ENCODE results near the gene NFIX.

The NFIX gene

GRCh38 chr19:13033819-13034611, 38.7 kb downstream of the NFIX start:
- FAIRE-seq, result no peak
- DNase-seq (ENCODE audit: insufficient read length, low spot score), result peak; percentile 64

DNA sequence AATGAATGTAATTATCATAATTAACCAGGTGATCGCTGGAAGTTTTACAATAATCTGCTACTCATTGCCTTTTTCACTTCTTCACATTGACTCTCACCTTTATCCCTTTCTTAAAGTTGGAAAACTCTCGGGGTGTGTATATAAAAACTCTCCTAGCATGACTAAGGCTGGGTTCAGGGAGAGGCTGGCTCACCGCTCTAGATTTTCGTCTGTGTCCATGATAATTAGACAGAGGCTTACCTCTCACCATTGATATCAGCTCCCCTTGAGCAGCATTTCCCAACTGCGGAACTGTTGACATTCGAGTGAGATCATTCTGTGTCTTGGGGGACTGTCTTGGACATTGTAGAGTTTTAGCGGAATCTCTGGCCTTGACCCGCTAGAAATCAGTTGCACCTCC, 39.4 kb downstream of the NFIX start:
- FAIRE-seq (no peak), DNase-seq (ENCODE audit: insufficient read length, low spot score) (no peak)

GRCh38 chr19:13035820-13036365, 40.6 kb downstream of the NFIX start:
- FAIRE-seq (no peak), DNase-seq (ENCODE audit: insufficient read length, low spot score) (no peak)

DNA sequence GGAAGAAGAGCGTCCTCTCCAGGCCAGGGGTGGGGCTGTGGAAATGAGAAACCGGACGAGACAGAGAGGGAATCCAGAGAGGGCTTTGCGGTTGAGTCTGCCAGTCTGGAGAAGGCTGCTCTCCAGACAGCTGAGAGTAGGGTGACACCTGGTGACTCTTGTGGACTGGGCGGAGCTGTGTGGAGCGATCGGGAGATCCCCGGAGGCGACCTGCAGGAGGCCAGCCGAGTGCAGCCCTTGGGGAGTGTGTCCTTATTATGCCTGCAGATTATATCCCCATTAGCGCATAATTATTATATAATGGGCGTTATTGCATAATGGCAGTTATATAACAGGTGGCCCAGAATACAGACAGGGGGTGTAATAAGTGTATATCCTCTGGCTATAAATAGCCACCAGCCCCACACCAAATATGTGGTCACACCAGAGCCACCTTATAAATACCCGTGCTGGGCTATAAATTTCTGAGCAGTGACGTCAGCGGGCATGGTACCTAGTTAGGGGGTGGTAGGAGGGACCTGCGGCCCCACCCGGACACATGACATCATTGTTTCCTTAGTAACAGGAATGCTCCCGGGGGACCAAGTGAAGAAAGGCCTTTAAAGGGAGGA, 41.2 kb downstream of the NFIX start:
- no peak for DNase-seq (ENCODE audit: insufficient read length, low spot score)
- FAIRE-seq, result peak; percentile 55

DNA sequence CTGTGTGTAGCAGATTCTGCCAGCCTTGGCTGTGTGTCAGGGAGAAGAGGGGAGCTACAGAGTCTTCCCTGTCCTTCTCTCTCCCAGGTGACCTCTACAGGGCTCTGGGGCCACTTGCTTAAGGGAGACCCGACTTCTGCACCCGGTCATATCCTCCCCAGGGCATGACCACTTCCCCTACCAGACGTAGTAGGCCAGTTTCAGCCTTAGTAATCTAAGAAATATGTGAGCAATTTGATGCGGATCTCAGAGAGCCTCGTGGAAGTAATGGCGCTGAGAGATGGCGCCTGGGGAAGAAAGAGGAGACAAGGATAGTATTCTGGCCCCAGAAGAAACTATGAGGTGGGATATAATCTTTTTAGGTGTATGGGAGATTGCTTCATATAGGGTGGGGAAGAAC, 41.9 kb downstream of the NFIX start:
- DNase-seq (ENCODE audit: insufficient read length, low spot score) (peak; percentile 89), FAIRE-seq (peak; percentile 79)

DNA sequence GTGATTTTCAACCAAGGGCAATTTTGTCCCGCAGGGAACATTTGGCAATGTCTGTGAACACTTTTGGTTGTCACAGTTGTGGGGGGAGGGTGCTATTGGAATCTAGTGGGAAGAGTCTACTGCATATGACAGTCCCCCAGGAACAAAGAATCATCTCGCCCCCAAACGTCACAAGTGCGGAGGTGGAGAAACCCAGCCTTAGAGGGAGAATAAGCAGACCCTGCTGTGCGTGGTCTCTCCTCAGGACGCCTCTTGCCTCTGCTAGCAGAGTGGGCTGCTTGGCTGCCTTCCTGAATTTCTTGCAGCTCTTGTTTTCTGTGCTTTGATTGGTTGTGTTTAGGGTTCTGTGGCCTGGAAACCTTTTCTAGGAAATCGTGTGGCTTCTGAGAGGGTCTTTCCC, 42.5 kb downstream of the NFIX start:
- FAIRE-seq (no peak), DNase-seq (ENCODE audit: insufficient read length, low spot score) (no peak)

DNA sequence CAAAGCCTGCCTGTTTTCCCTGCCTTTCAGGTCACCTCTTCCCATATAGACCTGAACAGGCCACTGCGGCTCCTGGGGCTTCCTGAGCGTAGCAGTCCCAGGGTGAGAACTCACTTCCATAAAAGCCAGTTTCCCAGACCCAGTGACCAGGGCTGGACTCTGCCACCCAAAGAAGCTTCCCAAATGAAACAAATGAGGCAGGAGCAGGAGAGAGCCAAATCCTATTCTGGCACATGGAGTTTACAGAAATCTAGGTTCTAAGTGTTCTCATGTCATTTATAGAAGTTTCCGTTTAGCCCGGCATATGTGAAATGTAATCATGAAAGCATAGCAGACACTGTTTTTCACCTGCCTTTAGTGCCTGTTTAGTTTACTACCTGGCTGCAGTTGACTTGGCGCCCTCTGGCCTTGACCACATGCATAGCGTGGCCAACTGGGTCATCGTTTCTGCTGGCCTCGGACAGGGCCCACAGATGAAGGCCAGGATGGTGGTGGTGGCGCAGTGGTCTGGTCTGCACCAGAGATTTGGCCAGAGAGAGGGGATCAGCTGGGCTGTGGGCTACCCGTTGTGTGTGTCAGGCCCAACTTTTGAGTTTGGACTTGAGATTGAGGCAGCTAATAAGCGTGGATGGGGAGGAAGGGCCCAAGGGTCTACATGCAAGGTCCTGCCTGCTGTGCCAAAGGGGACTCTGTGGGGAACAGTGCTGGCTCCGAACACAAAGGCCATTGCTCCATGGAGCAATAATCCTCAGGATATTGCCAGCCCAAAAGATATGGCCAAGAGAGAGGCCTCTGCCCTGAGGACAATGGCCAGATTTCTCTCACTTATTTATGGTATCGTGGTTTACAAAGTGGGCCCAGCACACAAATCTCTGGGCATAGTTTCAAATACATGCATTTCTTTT, 43.3 kb downstream of the NFIX start:
- FAIRE-seq (peak; percentile 31), DNase-seq (ENCODE audit: insufficient read length, low spot score) (no peak)

DNA sequence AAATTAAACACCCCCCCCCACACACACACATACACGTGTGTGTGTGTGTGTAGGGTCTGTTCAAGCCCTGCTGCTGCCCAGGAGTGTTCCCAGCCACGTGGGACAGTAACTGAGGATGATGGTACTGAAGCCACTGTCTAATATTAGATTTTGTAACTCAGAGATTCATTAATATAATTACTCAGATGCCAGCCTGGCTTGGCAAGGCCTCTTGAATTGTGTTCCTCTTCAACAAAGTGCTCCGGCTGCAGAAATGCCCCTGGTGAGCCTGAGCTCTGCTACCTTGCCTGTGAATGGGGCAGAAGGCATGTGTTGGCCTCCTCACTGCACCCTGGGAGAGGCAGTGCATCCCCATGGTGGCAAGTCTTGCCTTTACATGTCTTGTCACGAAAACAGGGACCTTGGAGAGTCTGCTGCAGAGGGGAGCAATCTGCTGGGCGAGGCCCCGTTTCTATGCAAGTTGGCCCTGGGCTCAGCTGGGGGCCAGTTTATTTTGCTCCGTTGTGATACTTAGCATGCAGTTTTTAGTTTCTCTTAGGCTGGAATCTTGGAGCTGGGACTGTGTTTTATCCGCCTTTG, 44.0 kb downstream of the NFIX start:
- DNase-seq (ENCODE audit: insufficient read length, low spot score), result no peak
- FAIRE-seq, result no peak

DNA sequence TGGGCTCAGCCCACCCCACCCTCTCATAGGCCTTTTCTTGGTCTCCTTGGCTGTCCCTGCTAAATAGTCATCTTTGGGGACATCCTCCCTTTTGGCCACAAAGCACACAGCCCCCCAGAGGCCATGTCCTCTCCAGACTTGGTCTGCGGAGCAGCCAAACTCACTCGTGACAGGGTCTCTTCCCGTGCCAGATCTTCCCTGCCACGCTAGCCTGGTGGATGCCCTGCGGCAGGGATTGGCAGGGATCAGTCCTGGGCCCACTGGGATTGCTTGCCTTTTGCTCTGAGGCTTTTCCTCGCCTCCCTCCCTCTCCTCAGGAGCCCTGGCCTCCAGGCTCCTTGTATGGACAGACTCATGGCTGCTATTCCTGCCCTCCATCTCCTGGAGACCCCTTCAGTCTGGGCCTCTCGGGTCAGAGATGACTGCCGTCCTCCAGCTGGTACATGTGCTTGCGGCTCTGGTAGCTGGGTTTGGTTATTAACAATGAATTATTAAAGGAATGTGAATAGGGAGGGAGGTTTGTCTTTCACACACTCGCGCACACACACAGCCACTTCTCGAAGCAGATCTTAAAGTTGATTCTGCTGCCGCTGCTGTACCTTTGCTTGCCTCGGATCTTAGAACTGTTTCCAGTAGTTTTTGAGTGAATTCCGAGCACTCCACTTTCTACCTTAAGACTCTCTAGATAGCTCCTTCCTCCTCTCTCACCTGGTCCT, 45.1 kb downstream of the NFIX start:
- no peak for DNase-seq (ENCODE audit: insufficient read length, low spot score)
- no peak for FAIRE-seq

DNA sequence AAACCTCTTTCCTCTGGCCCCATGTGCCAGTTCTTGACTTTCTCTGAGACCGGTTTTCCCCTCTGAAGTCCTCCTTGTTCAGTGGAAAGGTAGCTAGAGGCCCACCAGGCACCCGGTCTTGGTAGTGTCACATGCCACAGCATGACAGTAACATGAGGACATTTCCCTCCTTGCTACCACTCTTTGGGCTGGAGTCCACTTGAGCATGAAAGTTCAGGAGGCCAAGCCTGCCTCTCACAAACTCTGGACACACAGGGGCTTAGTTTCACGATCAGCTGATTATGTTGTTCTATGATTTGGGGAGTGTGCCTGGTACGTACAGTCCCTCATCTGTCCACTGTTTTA, 45.6 kb downstream of the NFIX start:
- FAIRE-seq, result no peak
- DNase-seq (ENCODE audit: insufficient read length, low spot score), result no peak

DNA sequence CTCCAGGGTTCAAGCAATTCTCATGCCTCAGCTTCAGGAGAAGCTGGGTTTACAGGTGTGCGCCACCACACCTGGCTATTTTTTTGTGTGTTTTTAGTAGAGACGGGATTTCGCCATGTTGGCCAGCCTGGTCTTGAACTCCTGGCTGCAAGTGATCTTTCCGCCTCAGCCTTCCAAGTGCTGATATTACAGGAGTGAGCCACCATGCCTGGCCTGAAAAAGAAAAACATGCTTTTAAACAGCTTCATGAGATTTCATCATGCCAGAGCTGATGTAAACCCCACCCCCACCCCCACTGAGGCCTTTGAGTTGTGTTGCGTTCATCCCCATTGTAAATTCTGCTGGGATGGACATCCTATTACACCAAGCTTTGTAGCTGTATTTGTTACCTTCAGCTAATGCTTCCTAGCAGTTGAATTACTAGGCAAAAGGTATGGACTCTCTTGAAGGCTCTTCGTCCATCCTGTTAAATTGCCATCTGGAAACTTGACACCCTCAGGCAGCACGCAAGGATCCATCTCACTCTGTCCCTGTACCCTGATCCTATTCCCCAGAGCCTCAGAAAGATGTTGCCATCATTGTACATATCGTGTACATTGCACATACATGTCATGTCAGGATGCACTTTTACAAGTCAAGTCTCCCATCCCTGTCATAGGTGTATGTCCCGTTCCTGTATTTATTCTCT, 47.3 kb downstream of the NFIX start:
- no peak for FAIRE-seq
- DNase-seq (ENCODE audit: insufficient read length, low spot score), result no peak

DNA sequence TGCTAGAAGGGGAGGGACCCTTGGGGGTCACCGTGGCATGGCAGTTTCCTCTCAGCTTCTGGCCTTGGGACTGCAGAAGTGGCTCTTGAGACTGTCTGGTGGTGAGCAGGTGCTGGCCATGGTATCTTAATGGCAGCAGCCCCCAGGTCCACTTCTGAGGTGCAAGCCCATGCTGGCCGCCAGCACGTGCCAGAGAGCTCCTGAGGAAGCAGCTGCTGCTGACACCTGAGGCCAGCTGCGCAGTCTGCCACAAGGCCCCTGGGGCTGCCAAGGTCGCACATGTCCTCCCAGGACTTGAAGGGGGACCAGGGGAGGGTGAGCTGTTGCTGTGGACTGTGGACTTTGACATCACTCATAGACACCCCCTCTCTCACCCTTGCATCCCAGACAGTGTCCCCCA, 48.0 kb downstream of the NFIX start:
- no peak for FAIRE-seq
- DNase-seq (ENCODE audit: insufficient read length, low spot score), result no peak

- no peak for FAIRE-seq
- no peak for DNase-seq (ENCODE audit: insufficient read length, low spot score)
Observed at GRCh38 chr19:13044231-13044836, 49.1 kb downstream of the NFIX start.

DNA sequence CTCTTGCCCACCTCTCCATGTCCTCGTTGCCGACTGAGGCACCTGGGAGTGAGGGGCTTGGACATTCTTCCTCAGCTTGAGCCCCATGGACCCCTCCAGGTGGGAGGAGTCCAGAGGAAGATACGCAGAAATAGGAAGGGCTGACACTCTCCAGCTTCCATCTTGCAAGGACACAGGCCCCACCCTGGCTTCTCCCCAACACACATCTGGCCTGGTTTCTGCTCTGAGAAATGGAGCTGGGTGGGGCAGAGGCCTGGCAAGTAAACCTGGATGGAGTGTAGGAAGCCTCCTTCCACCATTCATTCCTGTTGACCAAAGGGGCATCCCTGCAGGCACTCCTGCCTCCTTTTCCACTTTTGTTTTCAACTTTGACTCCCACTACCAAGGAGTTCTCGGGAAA, 50.5 kb downstream of the NFIX start:
- DNase-seq (ENCODE audit: insufficient read length, low spot score) (no peak), FAIRE-seq (no peak)

- no peak for FAIRE-seq
- no peak for DNase-seq (ENCODE audit: insufficient read length, low spot score)
Observed at GRCh38 chr19:13047374-13047773, 52.1 kb downstream of the NFIX start.

DNA sequence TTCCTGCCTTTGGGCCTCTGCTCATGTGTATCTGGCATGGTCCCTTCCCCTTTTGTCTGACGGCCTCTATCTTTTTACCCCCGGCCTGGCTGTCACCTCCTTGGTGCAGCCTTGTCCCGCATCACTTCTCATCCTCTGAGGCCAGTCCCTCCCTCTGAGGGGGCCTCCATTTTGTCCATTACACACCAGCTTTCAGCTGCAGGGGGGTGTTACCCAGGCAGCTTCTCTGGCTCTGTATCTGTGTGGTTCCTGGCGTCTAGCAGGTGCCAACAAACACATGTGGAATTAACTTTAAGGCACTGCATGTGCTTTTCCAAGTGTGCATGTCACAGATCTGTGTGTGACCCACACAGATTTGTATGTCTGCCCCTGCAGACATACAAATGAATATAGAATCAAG, 55.0 kb downstream of the NFIX start:
- FAIRE-seq (no peak), DNase-seq (ENCODE audit: insufficient read length, low spot score) (no peak)

- FAIRE-seq (no peak), DNase-seq (ENCODE audit: insufficient read length, low spot score) (no peak)
Observed at GRCh38 chr19:13051557-13052165, 56.4 kb downstream of the NFIX start.

DNA sequence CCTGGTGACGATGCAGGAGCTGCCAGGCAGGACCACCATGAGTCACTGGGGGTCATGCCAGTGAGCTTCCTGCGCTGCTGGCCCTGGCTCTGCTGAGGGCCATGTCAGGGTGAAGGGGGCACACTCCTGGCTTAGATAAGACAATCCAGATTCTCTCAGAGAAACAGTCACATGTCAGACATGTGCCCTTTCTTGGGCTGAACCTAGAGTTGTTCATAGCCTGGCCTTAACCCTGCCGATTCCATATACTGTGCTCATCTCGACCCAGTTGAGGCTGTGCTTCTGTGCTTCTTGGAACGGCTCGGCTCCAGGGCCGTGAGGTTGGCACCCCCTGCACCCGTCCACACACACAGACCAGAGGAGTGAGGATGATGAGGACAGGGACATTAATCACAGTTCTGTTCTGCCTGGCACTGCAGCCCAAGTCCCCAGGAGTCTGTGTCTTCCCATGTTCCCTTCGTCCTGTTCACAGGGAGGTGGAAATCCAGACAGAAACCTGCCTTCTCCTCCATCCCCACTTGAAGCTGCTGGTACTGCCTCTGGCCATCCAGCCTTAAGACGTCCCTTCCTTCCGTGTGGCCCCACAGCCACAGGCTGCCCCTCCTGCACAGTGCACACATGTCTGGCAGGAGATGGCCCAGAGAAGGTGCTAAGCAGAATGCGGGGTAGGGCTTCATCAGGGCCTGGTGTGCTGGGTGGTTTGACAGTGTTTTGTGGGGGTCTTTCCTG, 57.3 kb downstream of the NFIX start:
- DNase-seq (ENCODE audit: insufficient read length, low spot score) (no peak), FAIRE-seq (peak; percentile 82)

Measured in HTR-8/SVneo (cell line).